Hematopoietic multipotent progenitor cell treated with erythropoietin and hydrocortisone succinate and interleukin-3 and kit ligand, for 15 days (in vitro differentiated cells): ENCODE measurements around the gene CLEC14A.

Source experiments
- DNase-seq: peaks from one replicate; pipeline ENCODE4 v3.0.0-alpha.2; 2015; ENCODE audit warnings: low spot score

The CLEC14A gene

DNA sequence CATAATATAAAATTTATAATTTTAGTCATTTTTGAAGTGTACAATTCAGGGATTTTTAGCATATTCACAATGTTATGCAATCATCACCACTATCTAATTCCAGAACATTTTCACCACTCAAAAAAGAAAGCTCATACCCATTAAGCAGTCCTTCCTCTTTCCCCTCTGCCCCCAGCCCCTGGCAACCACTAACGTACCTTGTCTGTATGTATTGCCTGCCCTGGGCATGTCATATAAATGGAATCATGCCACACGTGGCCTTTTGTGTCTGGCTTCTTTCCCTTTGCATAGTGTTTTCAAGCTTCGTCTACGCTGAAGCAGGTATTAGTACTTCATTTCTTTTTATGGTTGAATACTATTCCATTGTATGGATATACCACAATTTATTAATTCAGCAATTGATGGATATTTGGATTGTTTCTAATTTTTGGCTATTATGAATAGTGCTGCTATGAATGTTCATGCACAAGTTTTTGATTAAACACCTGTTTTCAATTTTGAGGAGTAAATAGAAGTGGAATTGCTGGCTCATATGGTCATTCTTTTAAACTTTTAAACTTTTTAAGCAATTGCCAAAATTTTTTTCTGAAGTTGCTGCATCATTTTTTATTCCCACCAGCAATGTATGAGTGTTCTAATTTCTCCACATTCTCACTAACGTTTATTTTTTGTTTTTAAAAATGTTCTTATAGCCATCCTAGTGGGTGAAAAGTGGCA lies 49.8 kb downstream of the CLEC14A start:
- DNase-seq, result no peak

DNA sequence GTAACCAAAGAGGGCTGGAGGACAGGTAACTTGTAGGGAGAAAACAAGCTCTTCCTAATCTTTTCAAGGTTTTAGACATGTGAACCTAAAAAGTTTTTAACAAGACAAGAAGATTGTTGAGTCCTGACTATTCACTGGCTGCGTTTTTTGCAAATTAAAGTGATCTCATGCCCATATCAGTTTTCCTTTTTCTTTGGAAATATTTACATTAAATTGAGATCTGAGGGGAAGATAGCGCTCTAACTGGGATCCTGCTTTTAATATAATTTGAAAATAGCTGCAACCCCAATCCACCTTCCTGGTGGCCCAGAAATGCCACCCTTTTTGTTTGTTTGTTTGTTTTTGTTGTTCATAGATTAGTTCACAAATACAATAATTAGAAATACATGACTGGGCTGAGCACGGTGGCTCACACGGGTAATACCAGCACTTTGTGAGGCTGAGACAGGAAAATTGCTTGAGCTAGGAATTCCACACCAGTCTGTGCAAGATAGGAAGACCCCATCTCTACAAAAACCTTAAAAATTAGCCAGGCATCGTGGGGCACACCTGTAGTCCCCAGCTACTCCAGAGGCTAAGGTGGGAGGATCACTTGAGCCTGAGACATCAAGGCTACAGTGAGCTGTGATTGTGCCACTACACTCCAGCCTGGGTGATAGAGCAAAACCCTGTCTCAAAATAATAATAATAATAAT lies 50.6 kb downstream of the CLEC14A start:
- DNase-seq, result no peak

DNA sequence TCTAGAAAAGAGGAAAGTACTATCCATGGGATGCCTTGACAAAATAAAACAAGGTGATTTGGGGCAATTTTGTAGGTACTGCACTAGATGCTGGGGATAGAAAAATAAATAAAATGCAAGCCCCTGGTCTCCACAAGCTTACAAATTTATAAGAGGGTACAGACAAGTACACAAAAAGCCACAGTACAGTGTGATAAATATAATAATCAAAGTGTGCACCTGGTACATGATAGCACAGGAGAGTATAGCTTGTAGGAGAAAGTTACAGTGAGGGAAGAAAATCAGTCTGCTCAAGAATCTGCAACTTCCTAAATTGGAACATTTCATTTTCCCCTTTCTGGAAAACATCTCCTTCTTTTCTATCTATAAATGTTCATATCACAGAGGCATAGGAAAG lies 51.2 kb downstream of the CLEC14A start:
- no peak for DNase-seq
